GM23248 (cell line): ENCODE data around the gene MAPK10. TPM values are rescaled to one million over a fixed set of nuclear protein-coding genes. Genes with fewer than 3 reads are reported as not detected.

Experiments
- DNase-seq: peaks from one replicate; pipeline ENCODE4 v3.0.0-alpha.2; 2015
- H2AFZ ChIP-seq: fragments of 200-600 bp; sonication (generic); 2 replicates; pipeline ENCODE4 v1.6.1; 2016; ENCODE audit warnings: antibody characterized with exemption
- H3F3A ChIP-seq: fragments of 200-600 bp; sonication (generic); 2 replicates; pipeline ENCODE4 v1.6.1; 2016; ENCODE audit warnings: mild to moderate bottlenecking, antibody characterized with exemption, mixed run types; ENCODE audit not compliant: insufficient read depth
- H3K27ac ChIP-seq: fragments of 200-600 bp; sonication (generic); 2 replicates; pipeline ENCODE4 v1.5.1; 2016; ENCODE audit warnings: mild to moderate bottlenecking
- H3K27me3 ChIP-seq: fragments of 200-600 bp; sonication (generic); replicated peaks from 2 replicates; pipeline ENCODE4 v1.6.1; 2016; ENCODE audit warnings: mild to moderate bottlenecking; ENCODE audit not compliant: insufficient read depth
- H3K36me3 ChIP-seq: fragments of 200-600 bp; sonication (generic); 2 replicates; pipeline ENCODE4 v1.6.1; 2016; ENCODE audit warnings: low read depth, mild to moderate bottlenecking
- H3K4me1 ChIP-seq: fragments of 200-600 bp; sonication (generic); 2 replicates; pipeline ENCODE4 v1.6.1; 2016; ENCODE audit warnings: mild to moderate bottlenecking; ENCODE audit not compliant: insufficient read depth
- H3K4me2 ChIP-seq: fragments of 200-600 bp; sonication (generic); one replicate; pipeline ENCODE4 v1.6.1; 2016; ENCODE audit warnings: mild to moderate bottlenecking; ENCODE audit not compliant: unreplicated experiment
- H3K4me3 ChIP-seq: fragments of 200-600 bp; sonication (generic); 2 replicates; pipeline ENCODE4 v1.5.1; 2016; ENCODE audit warnings: mild to moderate bottlenecking
- H3K79me2 ChIP-seq: fragments of 200-600 bp; sonication (generic); 2 replicates; pipeline ENCODE4 v1.6.1; 2016; ENCODE audit warnings: mild to moderate bottlenecking; ENCODE audit not compliant: insufficient read depth
- H3K9ac ChIP-seq: fragments of 200-600 bp; sonication (generic); 2 replicates; pipeline ENCODE4 v1.6.1; 2016; ENCODE audit warnings: mild to moderate bottlenecking
- H3K9me2 ChIP-seq: fragments of 200-600 bp; sonication (generic); 2 replicates; pipeline ENCODE4 v1.6.1; 2016; ENCODE audit warnings: mixed run types, mild to moderate bottlenecking, moderate library complexity; ENCODE audit not compliant: insufficient read depth
- H3K9me3 ChIP-seq: fragments of 200-600 bp; sonication (generic); one replicate; pipeline ENCODE4 v1.6.1; 2017; ENCODE audit warnings: low read depth
- H4K20me1 ChIP-seq: fragments of 200-600 bp; sonication (generic); 2 replicates; pipeline ENCODE4 v1.6.0; 2016; ENCODE audit not compliant: insufficient read depth
- EZH2 ChIP-seq: fragments of 200-600 bp; sonication (generic); IDR thresholded peaks from 2 replicates; pipeline ENCODE4 v1.6.1; 2018; ENCODE audit warnings: antibody characterized with exemption, mild to moderate bottlenecking; ENCODE audit not compliant: insufficient read depth, poor library complexity, severe bottlenecking
- EZH2phosphoT487 ChIP-seq: fragments of 200-600 bp; sonication (generic); IDR thresholded peaks from 2 replicates; pipeline ENCODE4 v1.6.1; 2018; ENCODE audit warnings: antibody characterized with exemption, moderate library complexity, mild to moderate bottlenecking, low read depth; ENCODE audit not compliant: insufficient read depth
- WGBS, 2 experiments: methylation state at CpG; one replicate each; pipeline ENCODE4 v1.1.6; 2015 to 2017; ENCODE audit warnings: low lambda C conversion rate in 2 of 2, low coverage in 1 of 2; ENCODE audit errors: missing lambda C conversion rate in 2 of 2; 5-methylcytosine and 5-hydroxymethylcytosine counted together
- in situ Hi-C: fragments of 300-500 bp; cut with MboI; formaldehyde crosslinking; loops from 2 replicates; pipeline ENCODE4 v1.15.0; 2020
- polyA plus RNA-seq: library from polyadenylated mRNA; unstranded; fragments of >200 nt; fragmentation: Nextera tagmentation; extraction: Ambion mirVana; gene quantifications from 2 replicates; pipeline ENCODE4 v1.2.1, GENCODE V29; 2016
- total RNA-seq: library from RNA; depleted of rRNA; stranded (reverse); fragments of >200 nt; shearing (Covaris generic); gene quantifications from 2 replicates; pipeline ENCODE4 v1.2.3, GENCODE V29; 2014; rRNA removed

MAPK10 gene
- total RNA-seq (0.89 and 1.3 TPM in 2 replicates), polyA plus RNA-seq (0.73 and 1.1 TPM in 2 replicates)

- in situ Hi-C loops = no loop called here
- WGBS, 2 experiments = 4 to 6% methylated on average over 12 of the region's 12 CpGs
These were observed at the start of gene MAPK10 for GRCh38 chr4:86359944-86360478. Gene MAPK10 (minus strand): TSS chr4:86360053.

GRCh38 chr4:86403575-86403974 lies 43.7 kb upstream of the MAPK10 start:
- no peaks in the 10 kb centered on the region for H3K27me3 ChIP-seq
- no peak overlapping the region for H3K4me3 ChIP-seq
- H3K9ac ChIP-seq = no peak overlapping the region
- H3K79me2 ChIP-seq = no peaks in the 10 kb centered on the region
- no peak for DNase-seq
- no peaks in the 10 kb centered on the region for H4K20me1 ChIP-seq
- no peaks in the 10 kb centered on the region for H3K9me2 ChIP-seq
- no peak overlapping the region for H2AFZ ChIP-seq
- no peaks in the 10 kb centered on the region for H3K36me3 ChIP-seq
- TF ChIP-seq EZH2 (no peak), EZH2phosphoT487 (no peak)
- H3K4me1 ChIP-seq = peaks cover 7% of the 10 kb centered on the region; the same call in 1 of the 2 replicates
- WGBS, 2 experiments = 69 to 74% methylated on average over 6 of the region's 6 CpGs
- no peak overlapping the region for H3K4me2 ChIP-seq
- H3K9me3 ChIP-seq = no peaks in the 10 kb centered on the region
- H3F3A ChIP-seq = peaks cover 8% of the 10 kb centered on the region; the same call in 1 of the 2 replicates
- in situ Hi-C loops = no loop called here
- H3K27ac ChIP-seq = no peak overlapping the region

More at GRCh38 chr4:86359944-86360478, at the start of gene MAPK10:
- Histone ChIP-seq H3K9me2 (no peaks in the 10 kb centered on the region), H3K9ac (peak within 1 kb of the TSS; percentile 8; the same call in 1 of the 2 replicates), H2AFZ (peak within 1 kb of the TSS; percentile 64), H4K20me1 (no peaks in the 10 kb centered on the region), H3K9me3 (no peaks in the 10 kb centered on the region), H3K36me3 (no peaks in the 10 kb centered on the region), H3K27me3 (no peaks in the 10 kb centered on the region), H3K79me2 (no peaks in the 10 kb centered on the region), H3K4me2 (peak within 1 kb of the TSS; percentile 39), H3K4me3 (peak within 1 kb of the TSS; percentile 27), H3K27ac (no peak within 1 kb of the TSS), H3K4me1 (no peaks in the 10 kb centered on the region), H3F3A (no peaks in the 10 kb centered on the region)
- peak; percentile 71 for DNase-seq
- TF ChIP-seq EZH2 (no peak), EZH2phosphoT487 (no peak)

GRCh38 chr4:86401826-86402225 lies 42.0 kb upstream of the MAPK10 start:
- no peaks in the 10 kb centered on the region for H3K9me2 ChIP-seq
- no peaks in the 10 kb centered on the region for H3K9me3 ChIP-seq
- H3K36me3 ChIP-seq = no peaks in the 10 kb centered on the region
- peak; percentile 34 for DNase-seq
- H2AFZ ChIP-seq = peak overlapping the region; percentile 21; the same call in 1 of the 2 replicates
- 29 to 50% methylated on average over 2 of the region's 2 CpGs for WGBS, 2 experiments
- in situ Hi-C loops = no loop called here
- H3K9ac ChIP-seq = no peak overlapping the region
- no peaks in the 10 kb centered on the region for H4K20me1 ChIP-seq
- no peak overlapping the region for H3K4me2 ChIP-seq
- TF ChIP-seq EZH2 (no peak), EZH2phosphoT487 (no peak)
- peaks cover 8% of the 10 kb centered on the region; the same call in 1 of the 2 replicates for H3F3A ChIP-seq
- peaks cover 7% of the 10 kb centered on the region; the same call in 1 of the 2 replicates for H3K4me1 ChIP-seq
- H3K27ac ChIP-seq = no peak overlapping the region
- no peaks in the 10 kb centered on the region for H3K79me2 ChIP-seq
- H3K27me3 ChIP-seq = no peaks in the 10 kb centered on the region
- no peak overlapping the region for H3K4me3 ChIP-seq

DNA sequence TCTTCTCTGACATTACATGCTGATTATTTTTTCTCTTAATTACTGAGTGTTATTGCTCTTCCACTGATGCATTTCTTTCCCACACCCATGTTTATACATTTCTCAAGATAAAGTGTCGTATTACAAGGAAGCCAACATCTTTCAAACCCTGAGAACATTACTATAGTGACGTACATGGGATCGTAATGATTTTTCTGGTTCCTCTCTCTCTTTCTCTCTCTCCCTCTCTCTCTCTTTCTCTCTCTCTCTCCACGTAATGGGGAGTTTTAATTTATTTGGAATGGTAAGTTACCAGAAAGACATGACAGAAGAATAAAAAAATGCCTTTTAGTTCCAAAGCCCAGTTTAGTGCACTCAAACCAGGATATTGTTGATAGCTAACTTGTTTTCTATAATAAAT lies 40.4 kb upstream of the MAPK10 start:
- H2AFZ ChIP-seq = peak overlapping the region; percentile 42; the same call in 1 of the 2 replicates
- peaks cover 8% of the 10 kb centered on the region; the same call in 1 of the 2 replicates for H3F3A ChIP-seq
- H3K4me1 ChIP-seq = peaks cover 7% of the 10 kb centered on the region; the same call in 1 of the 2 replicates
- no peaks in the 10 kb centered on the region for H3K27me3 ChIP-seq
- H3K9me3 ChIP-seq = no peaks in the 10 kb centered on the region
- no peaks in the 10 kb centered on the region for H3K79me2 ChIP-seq
- DNase-seq = peak; percentile 23
- in situ Hi-C loops = no loop called here
- H3K27ac ChIP-seq = no peak overlapping the region
- no peak overlapping the region for H3K4me3 ChIP-seq
- 42 to 45% methylated on average over 2 to 4 of the region's 4 CpGs for WGBS, 2 experiments
- no peak overlapping the region for H3K9ac ChIP-seq
- H3K36me3 ChIP-seq = no peaks in the 10 kb centered on the region
- H3K4me2 ChIP-seq = no peak overlapping the region
- TF ChIP-seq EZH2 (no peak), EZH2phosphoT487 (no peak)
- H3K9me2 ChIP-seq = no peaks in the 10 kb centered on the region
- H4K20me1 ChIP-seq = no peaks in the 10 kb centered on the region
